ENCODE results near the gene PPP3CA. TPM values are rescaled to one million over a fixed set of nuclear protein-coding genes. Genes with fewer than 3 reads are reported as not detected.

PPP3CA gene
- total and polyA plus RNA-seq, 2 of the 8 experiments (the other 6 are each of a cell fraction or from before 2014, with no cell fraction given), result 7.9 to 35.0 TPM

DNA sequence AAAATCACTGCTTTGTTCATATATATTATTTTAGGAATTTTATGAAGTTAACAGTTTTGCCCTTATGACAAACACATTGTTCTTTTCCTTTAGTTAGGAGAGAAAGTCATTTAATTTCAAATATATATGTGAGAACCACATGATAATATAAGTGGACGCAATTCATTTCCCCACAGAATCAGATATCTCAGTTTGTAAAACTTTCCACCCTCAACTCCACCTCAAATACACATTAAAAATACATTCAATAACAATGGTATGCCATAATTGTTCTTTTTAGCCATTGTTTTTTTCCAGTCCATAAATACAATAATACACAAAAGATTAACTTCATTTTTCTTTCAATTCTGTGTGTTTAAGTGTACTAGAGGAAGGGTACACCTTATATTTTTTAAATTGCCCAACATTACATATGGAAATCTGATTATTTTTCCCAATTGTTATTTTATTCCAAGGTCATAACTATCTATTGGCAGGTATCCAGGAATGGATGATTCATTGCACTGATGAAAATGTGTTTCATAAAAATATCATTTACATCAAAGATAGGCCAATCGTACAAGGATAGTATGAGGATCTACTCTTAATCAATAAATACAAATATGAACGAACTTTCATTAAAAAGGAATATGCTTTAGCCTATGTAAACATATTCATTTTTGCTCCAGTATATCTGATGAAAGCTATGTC is 125.0 kb downstream of the PPP3CA start (continued):
- TF ChIP-seq, protein P1, sequence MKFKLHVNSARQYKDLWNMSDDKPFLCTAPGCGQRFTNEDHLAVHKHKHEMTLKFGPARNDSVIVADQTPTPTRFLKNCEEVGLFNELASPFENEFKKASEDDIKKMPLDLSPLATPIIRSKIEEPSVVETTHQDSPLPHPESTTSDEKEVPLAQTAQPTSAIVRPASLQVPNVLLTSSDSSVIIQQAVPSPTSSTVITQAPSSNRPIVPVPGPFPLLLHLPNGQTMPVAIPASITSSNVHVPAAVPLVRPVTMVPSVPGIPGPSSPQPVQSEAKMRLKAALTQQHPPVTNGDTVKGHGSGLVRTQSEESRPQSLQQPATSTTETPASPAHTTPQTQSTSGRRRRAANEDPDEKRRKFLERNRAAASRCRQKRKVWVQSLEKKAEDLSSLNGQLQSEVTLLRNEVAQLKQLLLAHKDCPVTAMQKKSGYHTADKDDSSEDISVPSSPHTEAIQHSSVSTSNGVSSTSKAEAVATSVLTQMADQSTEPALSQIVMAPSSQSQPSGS (IDR thresholded peaks at IDR 0.05; ENCODE audit: low read length), result no peak
- TF ChIP-seq SAP30 (IDR thresholded peaks at IDR 0.05; ENCODE audit: insufficient read depth, insufficient replicate concordance, low read length) (no peak), RFX5 (IDR thresholded peaks at IDR 0.05; ENCODE audit: borderline replicate concordance, low read depth, low read length) (no peak), SP2 (IDR thresholded peaks at IDR 0.05; ENCODE audit: low read length) (no peak), GABPA (IDR thresholded peaks at IDR 0.05; ENCODE audit: borderline replicate concordance, insufficient read depth, low read length) (no peak), KDM1A (IDR thresholded peaks at IDR 0.05; ENCODE audit: borderline replicate concordance, low read length) (no peak)

Measured in H1 (cell line).